Sigmoid colon (tissue), 7 donors: ENCODE results near the gene CYB5R3. TPM values are rescaled to one million over a fixed set of nuclear protein-coding genes. Genes with fewer than 3 reads are reported as not detected.

ENCODE experiments used
- DNase-seq: peaks from one replicate; pipeline ENCODE4 v3.0.0-alpha.2; 2019
- H3K27ac ChIP-seq, 4 donors: fragments of 200-600 bp; sonication (generic); one replicate each; pipeline ENCODE4 v1.5.1; 2016 to 2019; ENCODE audit warnings: mild to moderate bottlenecking in 1 of 4
- H3K27me3 ChIP-seq, 3 donors: fragments of 200-600 bp; sonication (generic); one replicate each; pipeline ENCODE4 v1.5.1; 2019; ENCODE audit warnings: mild to moderate bottlenecking in 1 of 3
- H3K36me3 ChIP-seq, 4 donors: fragments of 200-600 bp; sonication (generic); one replicate each; pipeline ENCODE4 v1.5.1; 2016 to 2019
- H3K4me1 ChIP-seq, 4 donors: fragments of 200-600 bp; sonication (generic); one replicate each; pipeline ENCODE4 v1.5.1; 2017 to 2019
- H3K4me3 ChIP-seq, 4 donors: fragments of 200-600 bp; sonication (generic); one replicate each; pipeline ENCODE4 v1.5.1; 2017 to 2019; ENCODE audit warnings: mild to moderate bottlenecking in 2 of 4, moderate library complexity in 1 of 4
- H3K9me3 ChIP-seq, 4 donors: fragments of 200-600 bp in 3 of 4; sonication (generic) in 3 of 4; one replicate each; pipeline versions ENCODE4 v1.5.1 to v1.6.1; 2013 to 2019
- EP300 ChIP-seq, 4 donors: sonication (generic); formaldehyde crosslinking; IDR thresholded peaks; one replicate each; pipeline ENCODE4 v1.6.1; 2017; ENCODE audit warnings: antibody characterized with exemption in 4 of 4
- POLR2A ChIP-seq, 2 donors: fragments of 450-650 bp; IDR thresholded peaks; one replicate each; pipeline ENCODE4 v1.6.1; 2016; ENCODE audit warnings: antibody characterized with exemption in 2 of 2, mild to moderate bottlenecking in 2 of 2, moderate library complexity in 2 of 2
- POLR2AphosphoS5 ChIP-seq, 4 donors: sonication (generic); formaldehyde crosslinking; IDR thresholded peaks; one replicate each; pipeline ENCODE4 v1.6.1; 2017; ENCODE audit warnings: antibody characterized with exemption in 4 of 4
- WGBS, 2 donors: extraction: QIAGEN DNeasy Blood & Tissue Kit; methylation state at CpG; one replicate each; pipeline ENCODE4 v1.1.7; 2013; 5-methylcytosine and 5-hydroxymethylcytosine counted together
- intact Hi-C: fragments of 100-400 bp; cut with DNase I; formaldehyde crosslinking; loops from one replicate; pipeline ENCODE4 v1.15.1; 2023
- polyA plus RNA-seq, 3 donors: library from polyadenylated mRNA; stranded (reverse); fragments of 200-250 nt; gene quantifications; one replicate each; pipeline ENCODE4 v1.2.3, GENCODE V29; 2013
- total RNA-seq, 4 donors: library from RNA; depleted of rRNA; stranded (reverse); fragments of >200 nt; gene quantifications; one replicate each; pipeline ENCODE4 v1.1.0, GENCODE V29; 2016
- TF ChIP-seq, protein P1 (sequence below), 4 experiments: fragments of 450-650 bp in 3 of 4; fragments of 200-600 bp in 1 of 4; IDR thresholded peaks; one replicate each; pipeline ENCODE4 v1.5.1; 2016 to 2019; ENCODE audit warnings: antibody characterized with exemption in 4 of 4, mild to moderate bottlenecking in 3 of 4, moderate library complexity in 2 of 4
- donor health status: healthy with polysubstance abuse.
- donor health status: Bipolar disorder and iron deficiency.
- donor health status: healthy.

Gene CYB5R3
- total and polyA plus RNA-seq, 7 donors = 44.9 to 158 (median 78.7) TPM

- H3K9me3 ChIP-seq = no peaks in the 10 kb centered on the region
- H3K27ac ChIP-seq = peak within 1 kb of the TSS; percentile 87 to 98 (median 93)
- H3K4me1 ChIP-seq = peaks cover 2 to 68% (median 60%) of the 10 kb centered on the region in 4 donors
- TF ChIP-seq, protein P1, sequence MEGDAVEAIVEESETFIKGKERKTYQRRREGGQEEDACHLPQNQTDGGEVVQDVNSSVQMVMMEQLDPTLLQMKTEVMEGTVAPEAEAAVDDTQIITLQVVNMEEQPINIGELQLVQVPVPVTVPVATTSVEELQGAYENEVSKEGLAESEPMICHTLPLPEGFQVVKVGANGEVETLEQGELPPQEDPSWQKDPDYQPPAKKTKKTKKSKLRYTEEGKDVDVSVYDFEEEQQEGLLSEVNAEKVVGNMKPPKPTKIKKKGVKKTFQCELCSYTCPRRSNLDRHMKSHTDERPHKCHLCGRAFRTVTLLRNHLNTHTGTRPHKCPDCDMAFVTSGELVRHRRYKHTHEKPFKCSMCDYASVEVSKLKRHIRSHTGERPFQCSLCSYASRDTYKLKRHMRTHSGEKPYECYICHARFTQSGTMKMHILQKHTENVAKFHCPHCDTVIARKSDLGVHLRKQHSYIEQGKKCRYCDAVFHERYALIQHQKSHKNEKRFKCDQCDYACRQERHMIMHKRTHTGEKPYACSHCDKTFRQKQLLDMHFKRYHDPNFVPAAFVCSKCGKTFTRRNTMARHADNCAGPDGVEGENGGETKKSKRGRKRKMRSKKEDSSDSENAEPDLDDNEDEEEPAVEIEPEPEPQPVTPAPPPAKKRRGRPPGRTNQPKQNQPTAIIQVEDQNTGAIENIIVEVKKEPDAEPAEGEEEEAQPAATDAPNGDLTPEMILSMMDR (IDR thresholded peaks at IDR 0.05) = no peak
- TF ChIP-seq POLR2A (IDR thresholded peaks at IDR 0.05) (peak in 1 of 2 donors; percentile 60), POLR2AphosphoS5 (IDR thresholded peaks at IDR 0.05) (peak in 2 of 4 donors; percentile 78 to 88), EP300 (IDR thresholded peaks at IDR 0.05) (peak in 1 of 4 donors; percentile 69)
- H3K36me3 ChIP-seq = peaks cover 0 to 8% (median 4%) of the 10 kb centered on the region in 4 donors
- no peaks in the 10 kb centered on the region for H3K27me3 ChIP-seq
- intact Hi-C loops = loop anchor here (5.0 kb wide), 1 partner anchor 103 kb away; no protein-coding TSS in a partner anchor
- peak; percentile 100 for DNase-seq
- 0% methylated on average over 85 of the region's 85 CpGs for WGBS, 2 donors
- peak within 1 kb of the TSS; percentile 64 to 87 (median 77) for H3K4me3 ChIP-seq
These were observed 34.7 kb downstream of the CYB5R3 start, which contains the start of gene POLDIP3 for GRCh38 chr22:42614312-42615091. Gene POLDIP3, minus strand, starts transcription at chr22:42614883. Its CDS starts 26 bp downstream, at chr22:42614857.

- Histone ChIP-seq H3K4me3 (peak overlapping the region; percentile 64 to 87 (median 77)), H3K36me3 (peaks cover 0 to 2% (median under 1%) of the 10 kb centered on the region in 4 donors), H3K9me3 (no peaks in the 10 kb centered on the region), H3K27ac (peak overlapping the region; percentile 87 to 98 (median 93)), H3K4me1 (peaks cover 2 to 74% (median 66%) of the 10 kb centered on the region in 4 donors), H3K27me3 (no peaks in the 10 kb centered on the region)
- intact Hi-C loops = no loop called here
- DNase-seq = no peak
- no peak for TF ChIP-seq POLR2A (IDR thresholded peaks at IDR 0.05)
- TF ChIP-seq, protein P1 (IDR thresholded peaks at IDR 0.05) = no peak
- no peak for TF ChIP-seq EP300 (IDR thresholded peaks at IDR 0.05)
- TF ChIP-seq POLR2AphosphoS5 (IDR thresholded peaks at IDR 0.05) = no peak
- WGBS, 2 donors = 1% methylated on average over 10 of the region's 10 CpGs
These were observed 35.3 kb downstream of the CYB5R3 start for GRCh38 chr22:42613872-42614301.

DNA sequence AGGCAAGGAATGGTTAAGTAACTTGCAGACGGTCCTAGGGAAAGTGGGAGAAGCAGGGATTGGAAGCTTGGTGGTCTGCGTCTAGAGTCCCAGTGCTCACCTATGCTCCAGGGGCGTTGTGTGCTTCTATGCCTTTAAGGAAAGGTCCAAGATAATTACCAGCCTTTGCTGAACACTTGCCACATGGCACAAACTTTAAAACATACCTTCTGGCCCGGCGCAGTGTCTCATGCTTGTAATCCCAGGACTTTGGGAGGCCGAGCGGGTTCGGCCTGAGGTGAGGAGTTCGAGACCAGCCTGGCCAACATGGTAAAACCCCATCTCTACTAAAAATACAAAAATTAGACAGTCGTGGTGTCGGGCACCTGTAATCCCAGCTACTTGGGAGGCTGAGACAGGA lies 36.9 kb downstream of the CYB5R3 start:
- WGBS, 2 donors = 80 to 87% methylated on average over 11 of the region's 11 CpGs
- intact Hi-C loops = no loop called here
- peaks cover 2 to 83% (median 74%) of the 10 kb centered on the region in 4 donors for H3K4me1 ChIP-seq
- H3K27me3 ChIP-seq = no peaks in the 10 kb centered on the region
- DNase-seq = no peak
- H3K9me3 ChIP-seq = no peaks in the 10 kb centered on the region
- H3K36me3 ChIP-seq = no peaks in the 10 kb centered on the region
- peak overlapping the region; percentile 87 to 98 (median 93) for H3K27ac ChIP-seq
- H3K4me3 ChIP-seq = peak overlapping the region in 1 of 4 donors; percentile 87
- TF ChIP-seq, protein P1 (IDR thresholded peaks at IDR 0.05) = no peak
- TF ChIP-seq EP300 (IDR thresholded peaks at IDR 0.05) (no peak), POLR2A (IDR thresholded peaks at IDR 0.05) (no peak), POLR2AphosphoS5 (IDR thresholded peaks at IDR 0.05) (no peak)

DNA sequence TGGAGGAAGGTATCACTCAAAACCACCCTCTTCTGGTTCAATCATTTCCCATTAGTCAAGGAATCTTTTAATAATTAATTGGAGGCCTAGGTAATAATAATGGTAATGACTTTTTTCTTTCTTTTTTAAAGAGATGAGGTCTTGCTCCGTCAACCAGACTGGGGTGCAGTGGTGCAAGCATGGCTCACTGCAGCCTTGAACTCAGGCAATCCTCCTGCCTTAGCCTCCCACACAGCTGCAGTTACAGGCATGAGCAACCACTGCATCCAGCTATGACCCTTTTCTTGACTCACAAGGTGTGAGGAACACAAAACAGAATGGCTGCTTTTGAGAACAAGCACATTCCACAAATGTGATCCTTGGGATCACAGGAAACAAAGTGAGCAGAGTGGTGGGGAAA lies 38.1 kb downstream of the CYB5R3 start:
- H3K9me3 ChIP-seq = no peaks in the 10 kb centered on the region
- H3K4me3 ChIP-seq = no peak overlapping the region
- peaks cover 0 to 2% (median 0%) of the 10 kb centered on the region in 4 donors for H3K36me3 ChIP-seq
- peak overlapping the region in 2 of 4 donors; percentile 37 to 60 for H3K27ac ChIP-seq
- no peak for DNase-seq
- 86 to 91% methylated on average over 1 of the region's 1 CpG for WGBS, 2 donors
- peaks cover 2 to 82% (median 75%) of the 10 kb centered on the region in 4 donors for H3K4me1 ChIP-seq
- H3K27me3 ChIP-seq = no peaks in the 10 kb centered on the region
- TF ChIP-seq, protein P1 (IDR thresholded peaks at IDR 0.05) = no peak
- TF ChIP-seq POLR2A (IDR thresholded peaks at IDR 0.05) (no peak), EP300 (IDR thresholded peaks at IDR 0.05) (no peak), POLR2AphosphoS5 (IDR thresholded peaks at IDR 0.05) (no peak)
- intact Hi-C loops = no loop called here
